Ovary (tissue), 3 donors: ENCODE results near the gene PRPSAP2.

Experiments used
- CTCF ChIP-seq, 3 donors: fragments of 450-650 bp in 2 of 3; fragments of 200-600 bp in 1 of 3; IDR thresholded peaks; one replicate each; pipeline versions ENCODE4 v1.5.1 to v1.8.0; 2016 to 2022; ENCODE audit warnings: antibody characterized with exemption in 3 of 3, mild to moderate bottlenecking in 1 of 3
- EP300 ChIP-seq: sonication (generic); formaldehyde crosslinking; IDR thresholded peaks from one replicate; pipeline ENCODE4 v1.6.1; 2017; ENCODE audit warnings: antibody characterized with exemption
- POLR2A ChIP-seq: fragments of 450-650 bp; IDR thresholded peaks from one replicate; pipeline ENCODE4 v1.6.1; 2017; ENCODE audit warnings: antibody characterized with exemption, mild to moderate bottlenecking, moderate library complexity
- donor health status: DM: no; HTN: no; CAD: no.

- no peak for TF ChIP-seq POLR2A
- no peak for TF ChIP-seq CTCF (IDR thresholded peaks at IDR 0.05)
- TF ChIP-seq EP300 = no peak
Observed at GRCh38 chr17:18910881-18911280, 53.0 kb downstream of the PRPSAP2 start.
